ENCODE data around the gene RBM3. TPM values are rescaled to one million over a fixed set of nuclear protein-coding genes. Genes with fewer than 3 reads are reported as not detected.
A peak's percentile ranks its signal among the peaks of the same experiment; 100 is the strongest.

RBM3 gene
- total RNA-seq, 1 experiment from 2014 or later: 64.2 TPM

DNA sequence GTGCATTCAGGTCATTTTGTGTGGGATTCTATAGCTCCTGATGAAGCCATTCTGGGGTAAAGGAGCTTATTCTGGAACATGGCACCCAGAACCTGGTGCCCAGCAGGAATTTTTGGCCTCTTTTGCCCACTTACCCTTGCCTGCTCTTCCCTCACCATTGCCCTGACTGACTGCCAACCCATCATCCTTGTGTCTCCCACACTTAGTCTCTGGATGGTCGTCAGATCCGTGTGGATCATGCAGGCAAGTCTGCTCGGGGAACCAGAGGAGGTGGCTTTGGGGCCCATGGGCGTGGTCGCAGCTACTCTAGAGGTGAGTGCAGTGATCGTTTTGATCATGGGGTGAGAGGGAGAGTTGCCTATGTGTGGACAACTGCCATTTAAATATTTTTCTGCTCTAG lies 1.8 kb downstream of the RBM3 start:
- no peak for DNase-seq (ENCODE audit: low read depth)

DNA sequence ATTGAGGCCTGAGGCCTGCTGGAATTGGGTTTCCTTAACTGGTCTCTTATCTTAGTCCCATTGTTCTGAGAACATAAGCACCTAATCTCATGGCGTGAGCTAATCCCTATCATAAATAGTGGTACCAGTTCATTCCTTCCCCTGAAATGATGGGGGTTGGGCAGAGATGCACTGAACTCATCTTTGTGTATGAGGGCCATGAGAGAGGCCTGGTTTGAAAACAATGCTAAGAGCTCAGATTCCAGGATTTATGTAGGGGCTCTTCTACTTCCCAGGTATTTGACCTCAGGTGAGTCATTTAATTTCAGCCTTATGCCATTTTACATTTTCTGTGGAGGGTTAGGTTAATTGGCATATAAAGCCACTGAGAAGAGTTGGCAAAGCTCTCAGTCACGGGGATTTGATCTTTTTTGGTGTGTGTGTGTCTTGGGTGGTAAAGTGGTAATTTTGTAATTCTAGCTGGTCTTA lies 4.4 kb downstream of the RBM3 start:
- DNase-seq (ENCODE audit: low read depth): peak; percentile 35

DNA sequence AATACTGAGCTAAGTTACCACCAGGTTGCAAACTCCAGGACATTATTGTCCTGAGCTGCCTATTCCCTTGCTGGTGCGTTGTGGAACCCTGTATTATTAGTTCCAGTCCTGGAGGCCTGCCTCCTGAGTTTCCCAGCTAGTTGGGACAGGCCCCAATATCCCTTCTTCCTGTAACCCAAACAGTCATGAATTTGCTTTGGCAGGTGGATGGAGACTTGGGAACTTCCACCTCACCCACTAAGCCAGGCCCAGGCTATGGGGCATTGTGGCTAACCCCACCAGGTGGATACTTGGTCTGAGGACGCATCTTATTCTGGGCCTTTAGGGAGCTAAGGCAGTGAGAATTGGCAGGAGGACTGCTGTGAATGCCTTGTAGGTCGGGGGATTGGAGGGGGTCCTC lies 5.0 kb downstream of the RBM3 start:
- peak; percentile 11 for DNase-seq (ENCODE audit: low read depth)

GRCh38 chrX:48580662-48581061 lies 6.4 kb downstream of the RBM3 start:
- DNase-seq (ENCODE audit: low read depth): no peak

DNA sequence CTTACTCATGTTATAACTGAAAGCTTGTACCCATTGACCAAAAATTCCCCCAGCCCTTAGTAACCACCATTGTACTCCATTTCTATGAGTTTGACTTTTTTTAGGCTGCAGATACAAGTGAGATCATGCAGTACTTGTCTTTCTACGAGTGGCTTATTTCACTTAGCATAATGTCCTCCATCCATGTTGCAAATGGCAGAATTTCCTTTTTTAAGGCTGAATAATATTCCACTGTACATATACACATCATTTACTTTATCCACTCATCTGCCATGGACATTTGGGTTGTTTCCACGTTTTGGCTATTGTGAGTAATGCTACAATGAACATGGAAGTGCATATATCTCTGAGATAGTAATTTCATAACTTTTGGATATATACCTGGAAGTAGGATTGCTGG lies 10.4 kb downstream of the RBM3 start:
- DNase-seq (ENCODE audit: low read depth): no peak

DNA sequence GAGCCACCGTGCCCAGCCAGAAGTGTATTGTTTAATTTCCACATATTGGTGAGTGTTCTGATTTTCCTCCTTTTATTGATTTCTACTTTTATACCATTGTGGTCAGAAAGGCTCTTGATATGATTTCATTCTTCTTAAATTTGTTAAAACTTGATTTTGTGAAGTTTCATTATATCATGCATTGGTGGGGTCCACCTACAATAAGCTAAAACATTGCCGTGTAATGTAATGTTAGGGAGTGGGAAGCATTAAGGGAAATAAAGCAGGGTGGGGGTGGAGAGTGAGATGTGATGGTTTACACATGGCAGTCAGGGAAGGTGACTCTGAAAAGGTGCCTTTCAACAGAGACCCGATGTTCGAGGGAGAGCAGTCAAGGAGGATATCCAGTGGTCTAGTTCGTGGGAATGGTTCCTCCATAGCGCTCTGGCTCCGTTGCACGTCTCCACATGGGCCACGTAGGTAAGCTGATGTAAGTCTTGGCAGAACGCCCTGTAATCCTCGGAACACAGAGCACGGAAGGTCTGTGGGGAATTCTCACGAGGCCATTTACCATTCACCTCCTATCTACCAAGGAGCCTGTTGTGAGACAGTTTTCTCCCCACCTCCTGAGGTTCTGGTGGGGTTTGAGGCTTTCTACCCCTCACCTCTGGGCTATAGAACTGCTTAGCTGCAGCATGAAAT lies 15.3 kb downstream of the RBM3 start:
- DNase-seq (ENCODE audit: low read depth): no peak

DNA sequence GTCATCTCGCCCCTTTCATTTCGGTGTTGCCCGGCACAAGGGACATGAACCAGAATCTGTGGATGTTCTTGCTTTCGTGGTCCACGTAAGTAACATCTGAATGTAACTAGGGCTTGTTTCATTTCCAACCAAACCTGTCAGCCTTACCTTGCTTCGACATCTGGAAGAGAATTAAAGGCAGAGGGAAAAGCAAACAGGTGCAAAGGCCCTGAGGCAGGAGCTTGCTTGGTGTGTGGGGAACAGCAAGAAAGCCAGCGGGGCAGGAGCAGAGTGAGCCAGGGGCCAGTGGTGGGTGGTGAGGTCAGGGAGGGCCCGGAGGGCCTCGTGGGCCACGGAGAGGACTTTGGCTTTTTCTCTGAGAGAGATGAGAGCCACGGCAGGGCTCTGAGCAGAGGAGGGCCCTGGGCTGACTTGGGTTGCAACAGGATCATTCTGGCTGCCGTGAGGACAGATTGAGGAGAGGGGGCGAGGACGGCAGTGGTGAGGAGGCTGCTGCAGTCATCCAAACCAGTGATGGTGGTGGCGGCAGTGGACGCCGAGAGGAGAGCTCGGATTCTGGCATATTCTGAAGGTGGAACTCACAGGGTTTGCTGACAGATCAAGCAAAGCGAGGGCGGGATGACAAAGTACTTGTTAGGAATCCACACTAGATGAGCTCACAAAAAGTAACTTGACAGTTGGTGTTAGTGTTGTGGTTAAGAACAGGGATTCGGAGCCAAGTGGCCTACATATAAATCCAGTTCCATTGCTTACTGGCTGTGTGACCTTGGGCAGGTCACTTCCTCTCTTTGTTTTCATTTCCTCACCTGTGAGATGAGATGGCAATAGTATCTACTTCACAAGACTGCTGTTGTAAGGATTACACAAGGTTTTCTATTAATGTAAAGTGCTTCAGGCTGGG lies 16.2 kb downstream of the RBM3 start:
- DNase-seq (ENCODE audit: low read depth): peak; percentile 26

DNA sequence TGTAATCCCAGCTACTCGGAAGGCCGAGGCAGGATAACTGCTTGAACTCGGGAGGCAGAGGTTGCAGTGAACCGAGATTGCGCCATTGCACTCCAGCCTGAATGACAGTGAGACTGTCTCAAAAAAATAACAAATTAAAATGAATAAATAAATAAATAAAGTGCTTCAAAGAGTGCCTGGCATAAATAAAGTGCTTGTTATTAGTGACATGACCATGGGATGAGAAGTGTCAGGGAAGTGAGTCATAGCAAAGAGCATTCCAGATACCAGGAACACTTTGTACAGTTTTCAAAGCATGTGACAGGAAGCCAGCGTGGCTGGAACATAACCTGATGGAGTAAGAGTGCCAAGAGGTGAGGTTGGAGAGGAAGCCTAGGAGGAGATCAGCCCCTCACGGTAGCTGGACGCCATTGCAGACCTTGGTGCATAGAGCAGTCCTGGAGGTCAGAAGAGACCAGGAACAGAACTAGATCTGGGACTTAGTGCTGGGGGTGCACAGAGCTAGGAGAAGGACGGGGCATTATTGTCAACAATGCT lies 17.0 kb downstream of the RBM3 start:
- peak; percentile 91 for DNase-seq (ENCODE audit: low read depth)

- no peak for DNase-seq (ENCODE audit: low read depth)
Measured at GRCh38 chrX:48592971-48593370, 18.7 kb downstream of the RBM3 start.

GRCh38 chrX:48595929-48596328 lies 21.6 kb downstream of the RBM3 start:
- DNase-seq (ENCODE audit: low read depth): no peak

DNA sequence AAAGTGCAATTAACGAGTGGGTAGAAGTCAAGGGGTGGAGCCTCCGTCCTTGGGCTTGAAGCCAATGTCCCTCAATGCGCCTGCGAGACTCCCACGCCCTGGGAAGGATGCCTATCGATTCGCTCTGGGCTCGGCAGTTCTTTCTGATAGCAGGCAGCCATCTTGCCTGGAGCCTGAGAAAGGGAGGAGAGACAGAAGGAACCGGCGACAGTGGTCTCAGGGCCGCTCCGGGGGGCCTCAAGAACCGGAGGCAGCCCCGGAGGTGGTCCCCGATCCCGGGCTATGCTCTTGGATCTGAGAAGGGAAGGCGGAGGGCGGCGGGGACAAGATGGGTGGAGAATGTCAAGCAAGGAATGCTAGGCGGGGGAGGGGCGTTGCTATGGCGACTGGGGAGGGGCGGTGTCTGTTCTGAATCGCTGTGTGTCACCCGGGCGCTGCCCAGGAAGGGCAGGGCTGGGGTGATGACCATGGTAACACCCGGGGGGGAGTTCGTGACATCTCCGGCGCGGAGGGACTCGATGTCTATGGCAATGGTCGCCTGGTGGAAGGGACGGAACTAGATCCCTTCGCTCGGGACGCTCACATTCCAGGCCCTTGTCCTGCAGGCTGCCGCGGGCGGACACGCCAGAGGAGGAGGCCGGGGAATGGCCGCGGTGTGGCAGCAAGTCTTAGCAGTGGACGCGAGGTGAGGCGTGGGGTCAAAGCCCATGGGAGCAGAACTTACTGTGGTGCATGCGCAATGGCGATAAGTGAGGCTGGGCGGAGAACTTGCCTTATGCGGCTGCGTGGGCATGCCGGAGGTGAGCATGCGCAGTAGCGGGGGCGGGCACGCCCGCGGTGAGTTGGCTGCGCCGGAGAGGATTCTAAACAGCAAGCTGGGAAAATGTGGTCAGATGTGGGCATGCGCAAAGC lies 23.3 kb downstream of the RBM3 start, which contains the start of gene WDR13:
TSS of gene WDR13 (plus strand) at position 140 of the 912 bp plus-strand sequence. CDS start at position 645, 505 bp downstream.
- DNase-seq (ENCODE audit: low read depth): peak; percentile 92

GRCh38 chrX:48598614-48599013 lies 24.3 kb downstream of the RBM3 start:
- no peak for DNase-seq (ENCODE audit: low read depth)

GRCh38 chrX:48599341-48599740 lies 25.1 kb downstream of the RBM3 start:
- no peak for DNase-seq (ENCODE audit: low read depth)

GRCh38 chrX:48600226-48600625 lies 25.9 kb downstream of the RBM3 start:
- DNase-seq (ENCODE audit: low read depth): no peak

DNA sequence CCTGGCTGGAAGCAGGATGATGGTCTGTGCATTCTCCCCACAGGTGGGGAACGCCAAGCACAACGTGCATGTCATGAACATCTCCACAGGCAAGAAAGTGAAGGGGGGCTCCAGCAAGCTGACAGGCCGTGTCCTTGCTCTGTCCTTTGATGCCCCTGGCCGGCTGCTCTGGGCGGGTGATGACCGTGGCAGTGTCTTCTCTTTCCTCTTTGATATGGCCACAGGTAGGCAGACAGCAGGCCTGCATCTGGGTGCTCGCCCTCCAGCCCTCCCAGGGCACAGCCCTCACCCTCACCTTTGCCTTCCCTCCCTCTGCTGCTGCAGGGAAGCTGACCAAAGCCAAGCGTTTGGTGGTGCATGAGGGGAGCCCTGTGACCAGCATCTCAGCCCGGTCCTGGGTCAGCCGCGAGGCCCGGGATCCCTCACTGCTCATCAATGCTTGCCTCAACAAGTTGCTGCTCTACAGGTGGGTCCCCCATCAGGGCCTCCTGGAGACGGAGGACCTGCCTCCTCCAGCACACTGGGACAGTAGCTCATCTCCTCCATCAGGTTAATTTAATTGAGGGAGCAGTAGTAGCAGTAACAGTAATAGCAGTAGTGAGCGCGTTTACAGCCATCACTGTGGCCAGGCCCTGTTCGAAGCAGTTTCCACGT lies 27.6 kb downstream of the RBM3 start:
- no peak for DNase-seq (ENCODE audit: low read depth)

DNA sequence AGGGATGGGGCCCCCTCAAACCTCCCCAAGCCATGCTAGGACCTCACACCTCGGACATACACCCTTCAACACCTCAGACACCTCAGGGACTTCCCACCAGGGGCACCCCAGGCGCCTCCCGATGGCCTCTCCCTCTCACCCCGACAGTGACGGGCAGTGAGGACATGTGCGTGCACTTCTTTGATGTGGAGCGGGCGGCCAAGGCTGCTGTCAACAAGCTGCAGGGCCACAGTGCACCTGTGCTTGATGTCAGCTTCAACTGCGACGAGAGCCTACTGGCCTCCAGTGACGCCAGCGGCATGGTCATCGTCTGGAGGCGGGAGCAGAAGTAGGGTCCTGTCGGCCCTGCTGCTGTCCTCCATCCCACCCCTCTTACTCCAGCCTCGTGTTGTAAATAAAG lies 30.4 kb downstream of the RBM3 start:
- DNase-seq (ENCODE audit: low read depth): no peak

GRCh38 chrX:48606091-48606490 lies 31.8 kb downstream of the RBM3 start:
- no peak for DNase-seq (ENCODE audit: low read depth)

DNA sequence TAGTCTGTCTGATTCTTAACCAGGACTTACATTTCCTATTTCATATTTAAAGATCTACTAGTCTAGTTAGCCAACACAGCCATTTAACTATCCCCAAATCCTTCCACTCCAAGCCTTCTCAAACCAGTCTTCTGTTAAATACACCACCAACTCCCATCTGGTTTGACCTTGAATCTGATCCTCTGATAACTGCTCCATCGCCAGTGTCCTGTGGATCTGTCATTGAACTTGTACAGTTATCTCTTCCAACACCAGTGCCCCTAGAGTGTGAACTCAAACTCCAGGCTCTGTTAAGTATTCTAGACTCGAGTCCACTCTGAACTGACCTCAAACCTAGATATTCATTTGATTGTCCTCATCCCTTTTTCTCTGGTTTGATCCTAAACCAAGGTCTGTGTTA lies 37.4 kb downstream of the RBM3 start:
- no peak for DNase-seq (ENCODE audit: low read depth)

DNA sequence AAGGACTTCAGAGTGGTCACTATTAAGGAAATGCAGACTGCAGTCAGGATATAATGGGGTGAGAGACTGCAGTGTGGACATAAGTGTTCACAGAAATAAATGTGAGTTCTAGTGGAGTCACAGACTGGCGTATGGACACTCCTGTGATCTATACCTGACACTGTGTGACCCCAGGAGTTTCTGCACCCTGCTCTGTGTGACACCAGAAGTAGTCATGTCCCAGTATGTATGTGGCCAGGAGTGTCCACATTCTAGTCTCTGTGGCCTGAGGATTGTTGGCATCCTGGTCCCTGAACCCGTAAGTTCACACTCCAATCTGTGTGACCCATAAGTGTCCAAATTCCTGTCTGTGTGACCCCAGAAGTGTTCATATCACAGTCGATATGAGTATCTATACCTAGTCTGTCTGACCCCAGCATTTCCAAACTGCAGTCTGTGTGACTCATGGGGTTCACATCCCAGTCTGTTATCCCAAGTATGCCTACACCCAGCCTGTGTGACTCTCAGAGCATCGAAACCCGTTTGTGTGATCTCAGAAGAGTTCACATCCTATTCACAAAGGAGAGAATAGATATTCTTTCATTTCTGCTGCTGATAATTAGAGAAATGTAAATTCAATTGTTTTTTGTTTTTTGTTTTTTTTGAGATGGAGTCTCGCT lies 39.3 kb downstream of the RBM3 start:
- no peak for DNase-seq (ENCODE audit: low read depth)

GRCh38 chrX:48616576-48616975 lies 42.3 kb downstream of the RBM3 start:
- no peak for DNase-seq (ENCODE audit: low read depth)

All from M059J (cell line).